RWPE1 (cell line): Measurements from ENCODE around the gene TAGLN.

Experiments used
- CTCF ChIA-PET: fragments of 350-600 bp; sonication (Branson Sonifier 250); formaldehyde crosslinking; extraction: SDS; loops from one replicate; lab custom pipeline; 2021; lab: Yijun Ruan, JAX
- POLR2A ChIA-PET: fragments of 400-600 bp; formaldehyde crosslinking; extraction: SDS; loops from one replicate; lab custom pipeline; 2020; ENCODE audit warnings: antibody characterized with exemption; ENCODE audit not compliant: low non-redundant PET; lab: Yijun Ruan, JAX
- DNase-seq: peaks from one replicate; pipeline ENCODE4 v3.0.0; 2012; ENCODE audit warnings: low spot score
- H3K27ac ChIP-seq: fragments of 450-650 bp; 2 replicates; pipeline ENCODE4 v1.5.1; 2017
- TF ChIP-seq, protein P1 (sequence below): fragments of 450-650 bp; conservative IDR thresholded peaks from 2 replicates; pipeline ENCODE4 v1.5.1; 2017; ENCODE audit warnings: low read depth, mild to moderate bottlenecking

The TAGLN gene

GRCh38 chr11:117198613-117199012, 557 bp upstream of the TAGLN start:
- ChIA-PET CTCF (interaction anchor here (0.6 kb wide), 1 partner anchor 407 kb away, joined by 3 read pairs; the partner anchor contains the start of gene APOA5), POLR2A (no interaction called here)
- H3K27ac ChIP-seq = peak overlapping the region; percentile 63
- TF ChIP-seq, protein P1, sequence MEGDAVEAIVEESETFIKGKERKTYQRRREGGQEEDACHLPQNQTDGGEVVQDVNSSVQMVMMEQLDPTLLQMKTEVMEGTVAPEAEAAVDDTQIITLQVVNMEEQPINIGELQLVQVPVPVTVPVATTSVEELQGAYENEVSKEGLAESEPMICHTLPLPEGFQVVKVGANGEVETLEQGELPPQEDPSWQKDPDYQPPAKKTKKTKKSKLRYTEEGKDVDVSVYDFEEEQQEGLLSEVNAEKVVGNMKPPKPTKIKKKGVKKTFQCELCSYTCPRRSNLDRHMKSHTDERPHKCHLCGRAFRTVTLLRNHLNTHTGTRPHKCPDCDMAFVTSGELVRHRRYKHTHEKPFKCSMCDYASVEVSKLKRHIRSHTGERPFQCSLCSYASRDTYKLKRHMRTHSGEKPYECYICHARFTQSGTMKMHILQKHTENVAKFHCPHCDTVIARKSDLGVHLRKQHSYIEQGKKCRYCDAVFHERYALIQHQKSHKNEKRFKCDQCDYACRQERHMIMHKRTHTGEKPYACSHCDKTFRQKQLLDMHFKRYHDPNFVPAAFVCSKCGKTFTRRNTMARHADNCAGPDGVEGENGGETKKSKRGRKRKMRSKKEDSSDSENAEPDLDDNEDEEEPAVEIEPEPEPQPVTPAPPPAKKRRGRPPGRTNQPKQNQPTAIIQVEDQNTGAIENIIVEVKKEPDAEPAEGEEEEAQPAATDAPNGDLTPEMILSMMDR = no peak
- no peak for DNase-seq

- TF ChIP-seq, protein P1 = no peak
- ChIA-PET POLR2A (no interaction called here), CTCF (no interaction called here)
- H3K27ac ChIP-seq = peak overlapping the region; percentile 63
- no peak for DNase-seq
These were observed 994 bp downstream of the TAGLN start for GRCh38 chr11:117199916-117200812.

GRCh38 chr11:117200813-117201657, 1.9 kb downstream of the TAGLN start:
- no peak for DNase-seq
- H3K27ac ChIP-seq = no peak overlapping the region
- TF ChIP-seq, protein P1 = no peak
- CTCF ChIA-PET = no interaction called here
- POLR2A ChIA-PET = no interaction called here

GRCh38 chr11:117201658-117202305, 2.6 kb downstream of the TAGLN start:
- TF ChIP-seq, protein P1 = no peak
- H3K27ac ChIP-seq = no peak overlapping the region; the same call in 1 of the 2 replicates
- POLR2A ChIA-PET = no interaction called here
- no peak for DNase-seq
- CTCF ChIA-PET = no interaction called here

DNA sequence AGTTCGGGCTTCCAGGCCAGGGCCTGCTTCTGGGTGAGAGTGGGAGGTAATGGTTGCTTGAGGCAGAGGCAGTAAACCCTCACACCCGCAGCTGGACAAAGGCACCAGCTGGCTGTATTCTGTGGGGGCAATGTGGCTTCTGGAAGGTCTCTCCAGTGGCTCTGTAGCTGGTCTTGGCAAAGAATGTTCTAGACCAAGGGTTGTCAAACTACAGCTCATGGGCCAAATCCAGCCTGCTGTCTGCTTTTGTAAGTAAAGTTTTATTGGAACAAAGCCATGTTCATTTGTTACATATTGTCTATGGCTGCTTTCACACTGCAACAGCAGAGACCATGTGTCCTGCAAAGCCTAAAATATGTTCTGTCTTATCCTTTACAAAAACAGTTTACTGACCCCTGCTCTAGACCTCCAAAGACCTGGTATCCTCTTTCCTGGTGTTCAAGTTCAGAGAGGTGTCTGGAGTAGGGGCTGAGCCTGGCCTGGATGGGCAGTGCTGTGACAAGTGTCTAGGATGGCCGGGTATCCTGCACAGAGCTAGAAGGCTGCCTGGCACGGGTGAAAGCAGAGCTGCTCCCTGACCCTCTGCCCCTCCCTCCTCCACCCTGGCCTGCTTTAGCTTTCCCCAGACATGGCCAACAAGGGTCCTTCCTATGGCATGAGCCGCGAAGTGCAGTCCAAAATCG, 3.4 kb downstream of the TAGLN start:
- DNase-seq = no peak
- no peak overlapping the region; the same call in 1 of the 2 replicates for H3K27ac ChIP-seq
- TF ChIP-seq, protein P1 = no peak
- ChIA-PET POLR2A (no interaction called here), CTCF (interaction anchor here (0.7 kb wide), 1 partner anchor 764 kb away, joined by 3 read pairs; no protein-coding TSS in a partner anchor)
